Left lung (tissue), 10 donors: Measurements from ENCODE around the gene PRKCZ. TPM values are rescaled to one million over a fixed set of nuclear protein-coding genes. Genes with fewer than 3 reads are reported as not detected.

Experiments
- ATAC-seq: fragments of 200-7000 bp; cut with Tn5 transposase; one replicate; pipeline ENCODE4 v1.9.1; 2020; ENCODE audit warnings: moderate library complexity
- DNase-seq, 4 donors: peaks; one replicate each; pipeline ENCODE4 v3.0.0-alpha.2; 2013 to 2020
- H3K27ac ChIP-seq, 2 donors: fragments of 200-600 bp; sonication (generic) in 1 of 2; one replicate each; pipeline versions ENCODE4 v1.5.0 to v1.8.0; 2020 to 2021
- H3K27me3 ChIP-seq, 2 donors: fragments of 200-600 bp; sonication (generic) in 1 of 2; one replicate each; pipeline versions ENCODE4 v1.5.0 to v1.8.0; 2020 to 2021
- H3K36me3 ChIP-seq, 2 donors: fragments of 200-600 bp; sonication (generic) in 1 of 2; one replicate each; pipeline versions ENCODE4 v1.5.0 to v1.8.0; 2020 to 2021
- H3K4me1 ChIP-seq, 2 donors: fragments of 200-600 bp; one replicate each; pipeline ENCODE4 v1.8.0; 2021
- H3K4me3 ChIP-seq, 2 donors: fragments of 200-600 bp; sonication (generic) in 1 of 2; one replicate each; pipeline versions ENCODE4 v1.5.0 to v1.8.0; 2020 to 2021; ENCODE audit warnings: mild to moderate bottlenecking in 1 of 2
- H3K9me3 ChIP-seq, 2 donors: fragments of 200-600 bp; sonication (generic) in 1 of 2; one replicate each; pipeline versions ENCODE4 v1.5.0 to v1.8.0; 2020 to 2021
- CTCF ChIP-seq, 2 donors: fragments of 200-600 bp; sonication (generic) in 1 of 2; IDR thresholded peaks; one replicate each; pipeline versions ENCODE4 v1.5.0 to v1.8.0; 2021; ENCODE audit warnings: antibody characterized with exemption in 2 of 2
- intact Hi-C, 2 donors: fragments of 100-400 bp; cut with DNase I; formaldehyde crosslinking; loops; one replicate each; pipeline versions ENCODE4 v1.11.2 to v1.14.2; 2022
- polyA plus RNA-seq, 6 donors: library from polyadenylated mRNA; unstranded; fragments of 120-200 nt; gene quantifications; one replicate each; pipeline ENCODE4 v1.2.1, GENCODE V29; 2013; ENCODE audit not compliant: insufficient read length in 6 of 6
- total RNA-seq, 2 donors: library from RNA; stranded (reverse); fragmentation: NEBNext Ultra II Directional; extraction: Animal tissue kit (Norgen Biotek cat#: 25700); gene quantifications; one replicate each; pipeline ENCODE4 v1.2.1, GENCODE V29; 2021
- donor health status: DM: no; HTN: yes; CAD: no.
- donor health status: DM: no; HTN: no; CAD: no.

The PRKCZ gene
- total and polyA plus RNA-seq, 8 donors = 37.5 to 129 (median 48.0) TPM

DNA sequence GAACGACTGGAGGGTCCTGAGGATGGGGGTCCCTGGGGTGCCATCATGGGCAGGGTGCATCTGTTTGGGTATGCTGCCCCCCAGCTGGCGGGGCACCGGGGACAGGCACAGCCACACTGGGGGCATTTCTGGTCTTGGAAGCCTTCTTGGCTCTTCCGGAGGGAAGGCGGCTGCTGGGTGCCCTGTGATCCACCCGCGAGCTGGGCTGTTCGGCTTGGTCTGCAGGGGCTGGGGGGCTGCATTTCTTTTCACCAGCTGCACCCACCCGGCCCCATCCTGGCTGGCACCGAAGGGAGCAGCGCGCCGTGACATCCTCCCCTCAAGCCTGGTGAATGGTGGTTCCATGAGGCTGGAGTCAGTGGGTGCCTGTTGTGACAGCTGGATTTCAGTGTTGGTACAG, 132.2 kb downstream of the PRKCZ start:
- DNase-seq (no peak), ATAC-seq (no peak)
- no peak for TF ChIP-seq CTCF (IDR thresholded peaks at IDR 0.05)
- H3K9me3 ChIP-seq = no peaks in the 10 kb centered on the region
- H3K27ac ChIP-seq = no peak overlapping the region
- no peaks in the 10 kb centered on the region for H3K4me1 ChIP-seq
- intact Hi-C loops = no loop called here
- H3K27me3 ChIP-seq = no peaks in the 10 kb centered on the region
- no peak overlapping the region for H3K4me3 ChIP-seq
- H3K36me3 ChIP-seq = peaks cover 0 to 45% of the 10 kb centered on the region in 2 donors

GRCh38 chr1:2183937-2184334, 133.7 kb downstream of the PRKCZ start:
- no peak for TF ChIP-seq CTCF (IDR thresholded peaks at IDR 0.05)
- no peak for ATAC-seq
- Histone ChIP-seq H3K9me3 (no peaks in the 10 kb centered on the region), H3K27ac (no peak overlapping the region), H3K36me3 (peaks cover 0 to 34% of the 10 kb centered on the region in 2 donors), H3K4me1 (peaks cover 0 to 1% of the 10 kb centered on the region in 2 donors), H3K4me3 (no peak overlapping the region), H3K27me3 (no peaks in the 10 kb centered on the region)
- peak in 1 of 4 donors; percentile 73 for DNase-seq
- intact Hi-C loops = no loop called here

GRCh38 chr1:2184531-2184930, 134.3 kb downstream of the PRKCZ start:
- Histone ChIP-seq H3K27ac (no peak overlapping the region), H3K4me3 (no peak overlapping the region), H3K9me3 (no peaks in the 10 kb centered on the region), H3K4me1 (peaks cover 0 to 5% of the 10 kb centered on the region in 2 donors), H3K36me3 (peaks cover 0 to 34% of the 10 kb centered on the region in 2 donors), H3K27me3 (no peaks in the 10 kb centered on the region)
- ATAC-seq (no peak), DNase-seq (no peak)
- intact Hi-C loops = no loop called here
- TF ChIP-seq CTCF (IDR thresholded peaks at IDR 0.05) = no peak

DNA sequence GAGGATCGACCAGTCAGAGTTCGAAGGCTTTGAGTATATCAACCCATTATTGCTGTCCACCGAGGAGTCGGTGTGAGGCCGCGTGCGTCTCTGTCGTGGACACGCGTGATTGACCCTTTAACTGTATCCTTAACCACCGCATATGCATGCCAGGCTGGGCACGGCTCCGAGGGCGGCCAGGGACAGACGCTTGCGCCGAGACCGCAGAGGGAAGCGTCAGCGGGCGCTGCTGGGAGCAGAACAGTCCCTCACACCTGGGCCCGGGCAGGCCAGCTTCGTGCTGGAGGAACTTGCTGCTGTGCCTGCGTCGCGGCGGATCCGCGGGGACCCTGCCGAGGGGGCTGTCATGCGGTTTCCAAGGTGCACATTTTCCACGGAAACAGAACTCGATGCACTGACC, 134.7 kb downstream of the PRKCZ start:
- ATAC-seq (no peak), DNase-seq (no peak)
- peaks cover 0 to 34% of the 10 kb centered on the region in 2 donors for H3K36me3 ChIP-seq
- no peak overlapping the region for H3K27ac ChIP-seq
- no peak overlapping the region for H3K4me3 ChIP-seq
- H3K27me3 ChIP-seq = no peaks in the 10 kb centered on the region
- no peaks in the 10 kb centered on the region for H3K9me3 ChIP-seq
- H3K4me1 ChIP-seq = peaks cover 2 to 9% of the 10 kb centered on the region in 2 donors
- TF ChIP-seq CTCF (IDR thresholded peaks at IDR 0.05) = no peak
- intact Hi-C loops = no loop called here

DNA sequence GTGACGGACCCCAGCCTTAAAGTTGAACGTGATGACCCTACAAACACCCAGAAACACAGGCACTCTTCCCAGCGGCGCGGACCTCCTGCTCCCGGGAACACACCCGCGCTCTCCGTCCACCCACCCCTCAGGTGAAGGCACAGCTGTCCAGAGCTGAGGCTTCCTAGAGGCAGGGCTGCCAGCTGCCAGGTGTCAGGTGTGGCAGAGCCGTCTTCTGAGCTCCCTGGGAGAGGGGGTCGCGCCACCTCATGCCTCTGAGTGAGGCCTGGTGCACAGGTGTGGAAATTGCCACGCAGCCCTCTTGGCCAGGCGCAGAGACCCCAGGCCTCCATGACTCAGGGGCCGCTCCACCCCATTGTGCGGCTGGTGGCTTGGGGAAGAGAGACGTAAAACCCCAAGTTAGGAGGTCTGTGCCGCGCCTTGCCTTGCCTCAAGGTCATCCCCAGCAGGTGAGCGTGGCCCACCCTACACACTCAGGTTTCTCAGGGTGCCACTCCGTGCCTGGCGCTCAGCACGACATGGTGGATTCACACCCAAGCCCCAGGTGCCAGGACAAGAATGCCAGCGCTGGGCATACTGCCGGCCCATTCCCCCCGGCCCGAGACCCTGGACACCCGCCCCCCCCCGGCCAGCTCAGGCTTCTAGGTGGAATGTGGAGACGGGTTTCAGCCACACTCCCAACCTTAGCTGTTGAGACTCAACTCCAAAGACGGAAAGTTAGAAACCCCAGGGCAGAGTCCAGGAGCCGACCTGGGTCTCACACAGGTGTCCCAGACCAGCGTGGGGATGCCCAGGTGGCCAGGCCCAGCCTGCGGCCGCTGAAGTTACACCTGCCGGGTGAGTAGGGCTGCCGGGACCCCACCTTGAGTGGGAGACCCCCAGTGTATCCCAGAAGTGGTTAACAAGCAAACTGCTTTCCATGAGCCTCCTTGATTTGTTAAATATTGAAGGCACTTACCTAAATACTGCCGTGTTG, 136.0 kb downstream of the PRKCZ start:
- DNase-seq = no peak
- Histone ChIP-seq H3K9me3 (no peaks in the 10 kb centered on the region), H3K4me3 (no peak overlapping the region), H3K36me3 (peaks cover 0 to 27% of the 10 kb centered on the region in 2 donors), H3K4me1 (peaks cover 14 to 21% of the 10 kb centered on the region in 2 donors), H3K27ac (no peak overlapping the region), H3K27me3 (no peaks in the 10 kb centered on the region)
- no peak for ATAC-seq
- intact Hi-C loops = no loop called here
- no peak for TF ChIP-seq CTCF (IDR thresholded peaks at IDR 0.05)
